ENCODE data around the gene SLC22A1. TPM values are rescaled to one million over a fixed set of nuclear protein-coding genes. Genes with fewer than 3 reads are reported as not detected.

SLC22A1 gene
- polyA plus RNA-seq, 1 of the 3 experiments (the other 2 are of a cell fraction), result 0.20 TPM

- TF ChIP-seq SIN3A (IDR thresholded peaks at IDR 0.05; ENCODE audit: borderline replicate concordance, low read depth, low read length) (no peak), IRF3 (IDR thresholded peaks at IDR 0.05; ENCODE audit: low read depth, low read length) (no peak), RCOR1 (IDR thresholded peaks at IDR 0.05; ENCODE audit: low read length) (no peak), GABPA (IDR thresholded peaks at IDR 0.05; ENCODE audit: low read depth) (no peak), POLR2AphosphoS5 (IDR thresholded peaks at IDR 0.05; ENCODE audit: low read depth, low read length) (no peak), FOSL2 (IDR thresholded peaks at IDR 0.05; ENCODE audit: borderline replicate concordance, low read depth) (no peak), RXRA (IDR thresholded peaks at IDR 0.05; ENCODE audit: borderline replicate concordance, low read depth) (no peak), EZH2phosphoT487 (IDR thresholded peaks at IDR 0.05; ENCODE audit: borderline replicate concordance, low read depth) (no peak), FOXM1 (IDR thresholded peaks at IDR 0.05; ENCODE audit: low read depth) (no peak), ELF1 (IDR thresholded peaks at IDR 0.05) (no peak), GATA2 (CRISPR knock-in tag; IDR thresholded peaks at IDR 0.05) (no peak), TAF1 (IDR thresholded peaks at IDR 0.05; ENCODE audit: borderline replicate concordance, low read depth, low read length) (no peak)
Observed at GRCh38 chr6:160102956-160103824, 18.4 kb upstream of the SLC22A1 start (continued).

GRCh38 chr6:160103825-160104100 lies 17.9 kb upstream of the SLC22A1 start:
- H3K9me2 ChIP-seq, result no peaks in the 10 kb centered on the region
- no peaks in the 10 kb centered on the region for H3K27me3 ChIP-seq (ENCODE audit: insufficient read depth)
- no peak overlapping the region for H3K27ac ChIP-seq (ENCODE audit: low read depth in 2 of 2, low read length in 1 of 2)
- H3F3A ChIP-seq (replicated peaks; ENCODE audit: insufficient read depth), result no peaks in the 10 kb centered on the region
- H3K4me2 ChIP-seq, result no peak overlapping the region
- no peak for DNase-seq
- H3K4me1 ChIP-seq (ENCODE audit: control insufficient read depth in 1 of 2, insufficient read depth in 2 of 2, low read depth in 1 of 2, low read length in 1 of 2), result no peaks in the 10 kb centered on the region
- no peak overlapping the region for H3K4me3 ChIP-seq (ENCODE audit: low read depth in 2 of 2, low read length in 1 of 2)
- H3K79me2 ChIP-seq (ENCODE audit: insufficient read depth), result no peaks in the 10 kb centered on the region
- no peak overlapping the region for H3K9ac ChIP-seq
- H4K20me1 ChIP-seq (ENCODE audit: insufficient read depth), result no peaks in the 10 kb centered on the region
- no peak overlapping the region for H2AFZ ChIP-seq (ENCODE audit: low read depth)
- 96% methylated on average over 7 of the region's 7 CpGs for WGBS (ENCODE audit: low lambda C conversion rate)
- no peak for TF ChIP-seq POLR2AphosphoS5 (IDR thresholded peaks at IDR 0.05; ENCODE audit: low read depth, low read length)
- no peak for TF ChIP-seq RFX5 (IDR thresholded peaks at IDR 0.05; ENCODE audit: low read length)
- TF ChIP-seq PBX3 (IDR thresholded peaks at IDR 0.05), result no peak
- TF ChIP-seq SMC3 (IDR thresholded peaks at IDR 0.05; ENCODE audit: low read depth, low read length), result no peak
- TF ChIP-seq RCOR1 (IDR thresholded peaks at IDR 0.05; ENCODE audit: low read length), result no peak
- no peak for TF ChIP-seq REST (IDR thresholded peaks at IDR 0.05; ENCODE audit: low read depth, low read length)
- no peak for TF ChIP-seq ZBTB33 (IDR thresholded peaks at IDR 0.05; ENCODE audit: borderline replicate concordance, low read depth)
- TF ChIP-seq CHD2 (IDR thresholded peaks at IDR 0.05; ENCODE audit: low read length, partially characterized antibody), result no peak
- TF ChIP-seq ELF1 (IDR thresholded peaks at IDR 0.05), result no peak
- no peak for TF ChIP-seq NFIC (IDR thresholded peaks at IDR 0.05; ENCODE audit: borderline replicate concordance)
- no peak for TF ChIP-seq GABPA (IDR thresholded peaks at IDR 0.05; ENCODE audit: low read depth)
- no peak for TF ChIP-seq RAD21 (IDR thresholded peaks at IDR 0.05; ENCODE audit: low read length)
- H3K36me3 ChIP-seq (replicated peaks in 1 of 2; ENCODE audit: control insufficient read depth in 1 of 2, insufficient read depth in 2 of 2, low read length in 1 of 2), result peaks cover 36 to 58% of the 10 kb centered on the region in 2 experiments
- H3K9me3 ChIP-seq, result no peaks in the 10 kb centered on the region
- ChIA-PET POLR2A (no interaction called here), CTCF (no interaction called here)
